Retinal pigment epithelial cell (primary cell): Measurements from ENCODE around the gene GAB3.

Experiments used
- DNase-seq: peaks from one replicate; pipeline ENCODE4 v3.0.0-alpha.2; 2010; ENCODE audit warnings: low read depth
- H3K4me3 ChIP-seq: 2 replicates; pipeline ENCODE4 v1.5.1; 2011; ENCODE audit warnings: mild to moderate bottlenecking, low read length, control low read depth, moderate library complexity
- TF ChIP-seq, protein P1 (sequence below): conservative IDR thresholded peaks from 2 replicates; pipeline ENCODE4 v1.5.1; 2011; ENCODE audit warnings: low read depth, low read length, control low read depth, inconsistent platforms

Gene GAB3

DNA sequence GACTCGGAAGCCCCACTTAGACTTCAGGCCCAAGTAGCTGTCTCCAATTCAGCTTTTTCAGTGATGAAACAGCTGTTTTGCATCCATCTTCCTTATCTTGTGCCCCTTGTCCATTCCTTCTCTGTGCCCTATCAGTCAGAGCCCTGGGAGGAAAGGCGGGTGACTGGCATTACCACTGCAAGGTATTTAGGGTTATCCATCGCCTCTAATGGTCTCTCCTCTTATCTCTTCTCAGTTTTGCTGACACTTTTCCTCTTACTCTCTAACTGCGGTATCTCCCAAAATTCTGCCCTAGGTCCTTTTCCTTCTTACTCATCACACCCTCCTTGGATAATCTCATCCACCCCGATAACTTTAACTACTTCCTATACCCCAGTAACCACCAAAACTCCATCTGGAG is 13.7 kb downstream of the GAB3 start:
- TF ChIP-seq, protein P1, sequence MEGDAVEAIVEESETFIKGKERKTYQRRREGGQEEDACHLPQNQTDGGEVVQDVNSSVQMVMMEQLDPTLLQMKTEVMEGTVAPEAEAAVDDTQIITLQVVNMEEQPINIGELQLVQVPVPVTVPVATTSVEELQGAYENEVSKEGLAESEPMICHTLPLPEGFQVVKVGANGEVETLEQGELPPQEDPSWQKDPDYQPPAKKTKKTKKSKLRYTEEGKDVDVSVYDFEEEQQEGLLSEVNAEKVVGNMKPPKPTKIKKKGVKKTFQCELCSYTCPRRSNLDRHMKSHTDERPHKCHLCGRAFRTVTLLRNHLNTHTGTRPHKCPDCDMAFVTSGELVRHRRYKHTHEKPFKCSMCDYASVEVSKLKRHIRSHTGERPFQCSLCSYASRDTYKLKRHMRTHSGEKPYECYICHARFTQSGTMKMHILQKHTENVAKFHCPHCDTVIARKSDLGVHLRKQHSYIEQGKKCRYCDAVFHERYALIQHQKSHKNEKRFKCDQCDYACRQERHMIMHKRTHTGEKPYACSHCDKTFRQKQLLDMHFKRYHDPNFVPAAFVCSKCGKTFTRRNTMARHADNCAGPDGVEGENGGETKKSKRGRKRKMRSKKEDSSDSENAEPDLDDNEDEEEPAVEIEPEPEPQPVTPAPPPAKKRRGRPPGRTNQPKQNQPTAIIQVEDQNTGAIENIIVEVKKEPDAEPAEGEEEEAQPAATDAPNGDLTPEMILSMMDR, result no peak
- DNase-seq, result no peak
- no peak overlapping the region for H3K4me3 ChIP-seq

DNA sequence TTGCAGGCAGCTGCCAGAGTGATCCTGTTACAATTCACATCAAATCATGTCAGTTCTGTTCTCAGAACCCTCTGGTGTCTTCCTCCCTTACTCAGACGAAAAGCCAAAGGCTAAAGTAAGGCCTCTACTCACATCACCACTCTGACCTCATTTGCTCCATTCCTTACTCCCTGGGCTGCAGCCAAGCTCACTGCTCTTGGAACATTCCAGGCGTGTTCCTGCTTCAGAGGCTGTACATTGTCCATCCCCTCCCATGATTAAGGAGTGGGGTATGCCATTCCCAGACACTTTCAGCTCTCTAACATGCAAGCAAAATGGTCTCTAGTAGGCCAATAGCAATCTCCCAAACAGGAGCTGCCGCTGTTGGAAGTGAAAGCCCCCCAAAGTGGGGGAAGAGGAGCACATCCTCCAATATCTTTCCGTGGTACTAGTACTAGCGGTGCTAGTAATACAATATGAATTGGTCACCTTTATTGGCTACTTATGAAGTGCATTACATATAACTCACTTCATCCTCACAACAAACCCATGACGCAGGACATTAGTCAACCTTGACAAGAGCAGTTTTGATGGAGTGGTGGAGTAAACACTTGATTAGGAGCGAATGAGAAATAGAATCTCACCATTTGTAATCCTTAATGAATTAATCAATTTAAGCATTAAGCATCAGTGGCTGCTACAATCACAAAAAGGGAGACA is 15.0 kb downstream of the GAB3 start:
- DNase-seq, result peak; percentile 63
- no peak overlapping the region for H3K4me3 ChIP-seq
- TF ChIP-seq, protein P1, result no peak

GRCh38 chrX:154734061-154734781 is 16.7 kb downstream of the GAB3 start:
- TF ChIP-seq, protein P1, result no peak
- no peak for DNase-seq
- H3K4me3 ChIP-seq, result no peak overlapping the region

DNA sequence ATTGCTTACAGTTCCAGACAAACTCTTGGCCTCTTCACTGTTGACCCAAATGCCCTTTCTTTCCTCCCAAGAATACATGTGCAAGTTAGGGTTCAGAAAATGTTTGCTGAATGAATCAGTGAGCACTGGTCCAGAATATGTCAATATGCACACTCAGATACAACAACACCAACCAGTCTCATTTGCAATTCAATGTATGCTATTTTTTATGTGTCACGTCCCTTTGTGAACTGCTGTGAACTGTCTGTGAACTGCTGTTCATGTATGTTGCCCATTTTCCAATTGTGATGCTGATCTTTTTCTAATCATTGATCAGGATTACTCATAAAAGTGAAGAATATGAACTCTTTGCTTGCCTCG is 17.8 kb downstream of the GAB3 start:
- DNase-seq, result no peak
- H3K4me3 ChIP-seq, result no peak overlapping the region
- TF ChIP-seq, protein P1, result no peak

GRCh38 chrX:154732421-154733065 is 18.3 kb downstream of the GAB3 start:
- H3K4me3 ChIP-seq, result no peak overlapping the region
- DNase-seq, result no peak
- TF ChIP-seq, protein P1, result no peak

GRCh38 chrX:154731881-154732280 is 19.0 kb downstream of the GAB3 start:
- TF ChIP-seq, protein P1, result no peak
- no peak for DNase-seq
- H3K4me3 ChIP-seq, result no peak overlapping the region
